Lower leg skin (tissue), 4 donors: ENCODE data around the gene AK5. TPM values are rescaled to one million over a fixed set of nuclear protein-coding genes. Genes with fewer than 3 reads are reported as not detected.
A peak's percentile ranks its signal among the peaks of the same experiment; 100 is the strongest.

Source experiments
- DNase-seq, 2 donors: peaks; one replicate each; pipeline ENCODE4 v3.0.0-alpha.2; 2019; ENCODE audit warnings: low spot score in 2 of 2
- H3K4me3 ChIP-seq: fragments of 200-600 bp; sonication (generic); 2 replicates; pipeline ENCODE4 v1.5.1; 2017; ENCODE audit warnings: mild to moderate bottlenecking, low read depth; ENCODE audit not compliant: poor library complexity, severe bottlenecking
- POLR2A ChIP-seq, 2 donors: fragments of 450-650 bp; IDR thresholded peaks; one replicate each; pipeline ENCODE4 v1.6.1; 2016 to 2017; ENCODE audit warnings: antibody characterized with exemption in 2 of 2, mild to moderate bottlenecking in 1 of 2, moderate library complexity in 1 of 2
- WGBS, 2 donors: methylation state at CpG; one replicate each; pipeline ENCODE4 v1.1.5; 2018; 5-methylcytosine and 5-hydroxymethylcytosine counted together
- intact Hi-C: fragments of 100-400 bp; cut with DNase I; formaldehyde crosslinking; loops from one replicate; pipeline ENCODE4 v1.15.0; 2023; ENCODE audit warnings: low total_unique reads
- total RNA-seq, 4 donors: library from RNA; depleted of rRNA; stranded (reverse); fragments of >200 nt; gene quantifications; one replicate each; pipeline ENCODE4 v1.1.0, GENCODE V29; 2016
- TF ChIP-seq, protein P1 (sequence below), 3 donors: fragments of 450-650 bp; IDR thresholded peaks; one replicate each; pipeline ENCODE4 v1.5.1; 2016; ENCODE audit warnings: antibody characterized with exemption in 3 of 3, mild to moderate bottlenecking in 3 of 3, moderate library complexity in 2 of 3

AK5 gene, protein sequence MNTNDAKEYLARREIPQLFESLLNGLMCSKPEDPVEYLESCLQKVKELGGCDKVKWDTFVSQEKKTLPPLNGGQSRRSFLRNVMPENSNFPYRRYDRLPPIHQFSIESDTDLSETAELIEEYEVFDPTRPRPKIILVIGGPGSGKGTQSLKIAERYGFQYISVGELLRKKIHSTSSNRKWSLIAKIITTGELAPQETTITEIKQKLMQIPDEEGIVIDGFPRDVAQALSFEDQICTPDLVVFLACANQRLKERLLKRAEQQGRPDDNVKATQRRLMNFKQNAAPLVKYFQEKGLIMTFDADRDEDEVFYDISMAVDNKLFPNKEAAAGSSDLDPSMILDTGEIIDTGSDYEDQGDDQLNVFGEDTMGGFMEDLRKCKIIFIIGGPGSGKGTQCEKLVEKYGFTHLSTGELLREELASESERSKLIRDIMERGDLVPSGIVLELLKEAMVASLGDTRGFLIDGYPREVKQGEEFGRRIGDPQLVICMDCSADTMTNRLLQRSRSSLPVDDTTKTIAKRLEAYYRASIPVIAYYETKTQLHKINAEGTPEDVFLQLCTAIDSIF
- total RNA-seq: 1 to 10 TPM in 3 of 4 donors, under 1 TPM in 1; 0.08 to 2.6 (median 1.7) TPM

DNA sequence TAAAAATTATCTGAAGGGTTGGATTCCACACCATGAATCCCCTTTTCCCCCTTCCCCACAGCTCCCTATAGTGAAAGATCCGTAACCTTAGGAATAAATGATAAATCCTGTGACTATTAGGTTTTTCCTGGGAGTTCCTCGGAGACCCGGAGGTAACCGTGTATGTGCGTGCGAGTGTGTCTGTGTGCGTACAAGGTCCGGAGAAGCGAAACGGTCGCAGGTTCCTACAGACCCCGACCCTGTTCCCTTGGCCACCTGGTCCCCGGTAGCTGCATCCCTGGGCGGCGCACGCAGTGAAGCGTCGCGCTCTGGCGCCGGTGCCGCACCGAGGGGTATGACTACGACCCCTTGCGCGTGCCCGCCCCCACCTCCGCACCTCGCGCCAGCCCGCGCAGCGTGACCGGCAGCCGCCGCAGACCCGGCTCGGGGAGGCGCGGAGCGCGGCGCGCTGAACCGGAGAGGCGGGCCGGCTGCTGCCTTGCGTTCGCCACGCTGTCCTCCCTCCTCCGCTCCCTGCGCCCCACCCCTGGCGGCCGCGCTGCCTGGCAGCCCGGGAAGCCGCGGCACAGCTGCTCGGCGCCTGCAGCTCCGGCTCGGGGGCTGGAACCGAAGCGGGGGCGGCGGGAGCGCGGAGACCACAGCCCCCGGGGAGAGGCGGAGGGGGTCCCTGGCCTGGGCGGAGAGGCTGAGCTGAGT, at the start of gene AK5:
AK5 (plus strand) TSS at position 529 of the 696 bp plus-strand sequence. CDS start 295 bp downstream, outside the sequence.
- intact Hi-C loops: no loop called here
- peak within 1 kb of the TSS; percentile 16 for H3K4me3 ChIP-seq
- peak in 1 of 2 donors; percentile 82 for DNase-seq
- WGBS, 2 donors: 3 to 8% methylated on average over 26 to 64 of the region's 71 CpGs
- no peak for TF ChIP-seq POLR2A (IDR thresholded peaks at IDR 0.05)
- TF ChIP-seq, protein P1, sequence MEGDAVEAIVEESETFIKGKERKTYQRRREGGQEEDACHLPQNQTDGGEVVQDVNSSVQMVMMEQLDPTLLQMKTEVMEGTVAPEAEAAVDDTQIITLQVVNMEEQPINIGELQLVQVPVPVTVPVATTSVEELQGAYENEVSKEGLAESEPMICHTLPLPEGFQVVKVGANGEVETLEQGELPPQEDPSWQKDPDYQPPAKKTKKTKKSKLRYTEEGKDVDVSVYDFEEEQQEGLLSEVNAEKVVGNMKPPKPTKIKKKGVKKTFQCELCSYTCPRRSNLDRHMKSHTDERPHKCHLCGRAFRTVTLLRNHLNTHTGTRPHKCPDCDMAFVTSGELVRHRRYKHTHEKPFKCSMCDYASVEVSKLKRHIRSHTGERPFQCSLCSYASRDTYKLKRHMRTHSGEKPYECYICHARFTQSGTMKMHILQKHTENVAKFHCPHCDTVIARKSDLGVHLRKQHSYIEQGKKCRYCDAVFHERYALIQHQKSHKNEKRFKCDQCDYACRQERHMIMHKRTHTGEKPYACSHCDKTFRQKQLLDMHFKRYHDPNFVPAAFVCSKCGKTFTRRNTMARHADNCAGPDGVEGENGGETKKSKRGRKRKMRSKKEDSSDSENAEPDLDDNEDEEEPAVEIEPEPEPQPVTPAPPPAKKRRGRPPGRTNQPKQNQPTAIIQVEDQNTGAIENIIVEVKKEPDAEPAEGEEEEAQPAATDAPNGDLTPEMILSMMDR (IDR thresholded peaks at IDR 0.05): no peak

DNA sequence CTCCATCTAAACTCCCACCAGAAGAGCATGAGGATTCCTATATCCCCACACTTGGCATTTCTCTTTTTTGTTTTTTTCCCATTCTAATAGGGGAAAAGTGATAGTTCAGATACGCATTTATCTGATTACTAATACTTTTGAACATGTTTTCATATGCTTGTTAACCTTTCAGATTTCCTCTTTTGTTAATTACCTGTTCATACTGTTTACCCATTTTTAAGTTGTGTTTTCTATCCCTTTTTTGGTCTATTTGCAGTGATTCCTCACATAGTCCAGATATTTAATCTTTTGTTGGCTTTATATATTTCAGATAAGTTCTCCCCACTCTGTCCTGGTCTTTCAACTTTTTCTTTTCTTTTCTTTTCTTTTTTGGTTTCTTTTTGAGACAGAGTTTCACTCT, 49.0 kb upstream of the AK5 start:
- TF ChIP-seq, protein P1 (IDR thresholded peaks at IDR 0.05): no peak
- no peak for DNase-seq
- H3K4me3 ChIP-seq: no peak overlapping the region
- intact Hi-C loops: no loop called here
- WGBS, 2 donors: 97 to 100% methylated on average over 1 of the region's 1 CpG

DNA sequence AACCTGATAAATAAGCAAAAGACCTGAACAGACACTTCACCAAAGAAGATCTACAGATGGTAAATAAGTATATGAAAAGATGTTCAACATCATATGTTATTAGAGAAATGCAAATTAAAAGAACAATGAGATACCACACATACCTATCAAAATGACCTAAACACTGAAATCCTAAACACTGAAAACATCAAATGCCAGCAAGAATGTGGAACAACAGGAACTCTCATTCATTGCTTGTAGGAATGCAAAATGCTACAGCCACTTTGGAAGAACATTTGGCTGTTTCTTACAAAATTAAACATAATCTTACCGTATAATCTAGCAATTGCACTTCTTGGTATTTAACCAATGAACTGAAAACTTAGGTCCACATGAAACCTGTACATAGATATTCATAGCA, 47.7 kb upstream of the AK5 start:
- intact Hi-C loops: no loop called here
- no peak overlapping the region for H3K4me3 ChIP-seq
- DNase-seq: no peak
- TF ChIP-seq, protein P1 (IDR thresholded peaks at IDR 0.05): no peak
- no peak for TF ChIP-seq POLR2A (IDR thresholded peaks at IDR 0.05)
- 81 to 86% methylated on average over 1 of the region's 1 CpG for WGBS, 2 donors

DNA sequence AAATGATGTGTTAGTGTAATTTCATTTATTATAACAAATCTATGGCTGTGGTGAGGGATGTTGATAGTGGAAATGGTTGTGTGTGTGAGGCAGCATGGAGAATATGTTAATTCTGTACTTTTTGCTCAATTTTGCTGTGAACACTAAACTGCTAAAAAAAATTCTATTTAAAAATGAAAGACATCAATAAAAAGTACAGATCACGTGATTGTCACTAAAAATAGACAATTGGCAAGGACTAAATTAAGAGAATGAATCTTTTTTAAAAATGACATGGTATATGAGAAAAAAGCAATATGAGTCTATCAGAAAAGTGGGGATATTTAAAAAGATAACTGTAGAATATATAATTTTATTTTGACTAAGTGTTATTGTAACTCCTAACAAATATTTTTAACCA, 46.9 kb upstream of the AK5 start:
- TF ChIP-seq, protein P1 (IDR thresholded peaks at IDR 0.05): no peak
- no peak for TF ChIP-seq POLR2A (IDR thresholded peaks at IDR 0.05)
- 40 to 41% methylated on average over 1 of the region's 1 CpG for WGBS, 2 donors
- no peak for DNase-seq
- H3K4me3 ChIP-seq: no peak overlapping the region
- intact Hi-C loops: no loop called here

DNA sequence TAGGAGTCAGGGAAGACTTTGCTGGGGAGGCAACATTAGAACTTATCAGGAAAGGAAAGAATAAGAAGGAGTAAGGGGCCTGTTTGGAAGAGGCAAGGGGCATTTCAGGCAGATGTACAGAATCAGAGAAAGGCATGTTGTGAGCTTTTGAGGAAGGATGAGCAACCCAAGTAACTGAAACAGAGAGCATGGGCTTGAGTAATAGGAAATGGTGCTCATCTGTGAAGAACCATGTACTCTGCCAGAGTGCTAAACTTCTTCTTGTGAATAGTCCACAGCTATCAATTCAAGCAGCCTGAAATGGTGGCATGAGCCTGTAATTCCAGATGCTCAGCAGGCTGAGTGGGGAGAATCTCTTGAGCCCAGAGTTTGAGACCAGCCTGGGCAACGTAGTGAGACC, 43.4 kb upstream of the AK5 start:
- no peak for DNase-seq
- intact Hi-C loops: no loop called here
- TF ChIP-seq POLR2A (IDR thresholded peaks at IDR 0.05): no peak
- TF ChIP-seq, protein P1 (IDR thresholded peaks at IDR 0.05): no peak
- WGBS, 2 donors: 89% methylated on average over 1 of the region's 1 CpG
- H3K4me3 ChIP-seq: no peak overlapping the region
